Measurements from ENCODE around the gene PDE6B. TPM values are rescaled to one million over a fixed set of nuclear protein-coding genes. Genes with fewer than 3 reads are reported as not detected.
"Not testable (repeated sequence)": the region's sequence is repeated elsewhere in the genome, so short reads cannot be mapped to it uniquely, and the experiment has no call there.

The PDE6B gene
- total RNA-seq, 4 donors from 2014 or later = not detected

DNA sequence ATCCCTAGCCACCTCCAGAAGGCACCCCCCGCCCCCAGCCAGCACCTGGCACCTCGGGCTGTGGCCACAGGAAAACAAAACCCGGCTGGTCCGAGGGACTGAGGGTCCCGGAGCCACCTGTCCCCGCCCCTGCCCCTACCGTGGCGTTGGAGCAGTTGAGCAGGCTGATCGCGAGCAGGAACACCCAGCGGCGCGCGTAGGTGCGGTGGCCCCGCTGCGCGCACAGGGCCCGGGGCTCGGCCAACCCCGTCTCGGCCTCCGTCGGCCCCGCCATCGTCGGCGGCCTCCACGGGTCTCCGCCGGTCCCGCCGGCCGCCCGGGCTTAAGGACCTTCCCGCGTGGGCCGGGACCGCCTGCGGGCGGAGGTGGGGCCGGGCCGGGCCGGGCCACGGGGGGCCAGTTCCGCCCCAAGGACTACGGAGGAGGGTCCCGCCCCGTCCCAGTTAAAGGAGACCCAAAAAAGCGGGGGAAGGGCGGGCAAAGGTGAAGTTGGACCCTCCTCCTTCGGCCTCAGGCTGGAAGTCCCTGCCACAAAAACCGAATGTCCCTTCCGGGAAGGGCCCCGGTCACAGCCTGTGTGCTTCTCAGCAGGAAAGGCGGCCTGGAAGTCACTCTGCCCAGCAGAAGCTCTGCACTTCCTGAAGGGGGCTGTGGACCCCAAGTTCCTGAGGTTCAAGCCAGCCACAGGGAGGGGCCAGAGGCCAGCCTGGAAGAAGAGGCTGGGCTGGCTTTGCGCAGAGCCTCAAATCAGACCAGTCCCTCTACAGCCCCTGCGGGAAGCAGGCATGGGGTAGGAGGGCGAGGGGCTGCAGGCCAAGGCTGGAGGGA lies 63.7 kb downstream of the PDE6B start, which contains the start of gene SLC49A3:
TSS of gene SLC49A3 (minus strand) at position 298 of the 828 bp plus-strand sequence. CDS start at position 274, 24 bp downstream.
- Histone ChIP-seq H3K27me3 (no peaks in the 10 kb centered on the region), H3K4me3 (peak within 1 kb of the TSS; percentile 48 to 74 (median 54)), H3K4me1 (peaks cover 16 to 22% of the 10 kb centered on the region in 2 donors), H3K27ac (peak within 1 kb of the TSS; percentile 79 to 93 (median 92)), H3K9me3 (no peaks in the 10 kb centered on the region), H3K36me3 (no peaks in the 10 kb centered on the region)
- TF ChIP-seq POLR2A (IDR thresholded peaks at IDR 0.05) = no peak
- TF ChIP-seq, protein P1, sequence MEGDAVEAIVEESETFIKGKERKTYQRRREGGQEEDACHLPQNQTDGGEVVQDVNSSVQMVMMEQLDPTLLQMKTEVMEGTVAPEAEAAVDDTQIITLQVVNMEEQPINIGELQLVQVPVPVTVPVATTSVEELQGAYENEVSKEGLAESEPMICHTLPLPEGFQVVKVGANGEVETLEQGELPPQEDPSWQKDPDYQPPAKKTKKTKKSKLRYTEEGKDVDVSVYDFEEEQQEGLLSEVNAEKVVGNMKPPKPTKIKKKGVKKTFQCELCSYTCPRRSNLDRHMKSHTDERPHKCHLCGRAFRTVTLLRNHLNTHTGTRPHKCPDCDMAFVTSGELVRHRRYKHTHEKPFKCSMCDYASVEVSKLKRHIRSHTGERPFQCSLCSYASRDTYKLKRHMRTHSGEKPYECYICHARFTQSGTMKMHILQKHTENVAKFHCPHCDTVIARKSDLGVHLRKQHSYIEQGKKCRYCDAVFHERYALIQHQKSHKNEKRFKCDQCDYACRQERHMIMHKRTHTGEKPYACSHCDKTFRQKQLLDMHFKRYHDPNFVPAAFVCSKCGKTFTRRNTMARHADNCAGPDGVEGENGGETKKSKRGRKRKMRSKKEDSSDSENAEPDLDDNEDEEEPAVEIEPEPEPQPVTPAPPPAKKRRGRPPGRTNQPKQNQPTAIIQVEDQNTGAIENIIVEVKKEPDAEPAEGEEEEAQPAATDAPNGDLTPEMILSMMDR (IDR thresholded peaks at IDR 0.05 in 4 of 5, conservative IDR thresholded peaks at IDR 0.05 in 1 of 5) = no peak
- ATAC-seq (no peak), DNase-seq (no peak)
- in situ Hi-C loops (cut with MboI; ENCODE audit: low sequenced_read_pairs in 4 of 4) = no loop called here
- intact Hi-C loops (cut with DNase I; ENCODE audit: low total_unique reads) = loop anchor here (2.0 to 10.0 kb wide), 3 partner anchors 16 to 486 kb away; partner anchors contain the start of genes GAK, PCGF3, SPON2 and TMEM175

DNA sequence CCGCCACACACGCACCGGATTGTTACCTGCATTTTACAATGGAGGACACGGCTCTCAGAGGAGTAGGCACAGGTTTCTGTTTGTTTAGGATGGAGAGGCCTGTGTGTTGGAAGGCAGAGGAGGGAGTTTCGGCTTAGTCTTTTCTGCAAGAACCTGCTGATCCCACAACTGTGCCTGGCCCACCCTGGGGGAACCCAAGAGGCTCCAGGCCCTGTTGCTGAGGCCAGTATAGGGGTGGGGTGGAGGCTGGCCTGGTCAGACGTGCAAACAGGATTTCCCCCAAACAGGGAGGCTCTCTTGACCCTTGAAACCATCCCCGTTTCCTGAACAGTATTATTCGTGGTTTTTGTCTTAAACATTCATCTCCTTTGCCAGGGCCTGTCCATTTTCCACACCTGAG lies 64.3 kb downstream of the PDE6B start:
- Histone ChIP-seq H3K27ac (peak overlapping the region; percentile 79 to 93 (median 92)), H3K36me3 (no peaks in the 10 kb centered on the region), H3K4me1 (peaks cover 16 to 22% of the 10 kb centered on the region in 2 donors), H3K9me3 (no peaks in the 10 kb centered on the region), H3K4me3 (peak overlapping the region; percentile 48 to 74 (median 54)), H3K27me3 (peaks cover 0 to 3% (median 0%) of the 10 kb centered on the region in 3 donors)
- DNase-seq (no peak), ATAC-seq (no peak)
- no peak for TF ChIP-seq POLR2A (IDR thresholded peaks at IDR 0.05)
- TF ChIP-seq, protein P1 (IDR thresholded peaks at IDR 0.05 in 4 of 5, conservative IDR thresholded peaks at IDR 0.05 in 1 of 5) = no peak
- in situ Hi-C loops (cut with MboI; ENCODE audit: low sequenced_read_pairs in 4 of 4) (no loop called here), intact Hi-C loops (cut with DNase I; ENCODE audit: low total_unique reads) (loop anchor here (2.0 to 10.0 kb wide), 3 partner anchors 15 to 485 kb away; partner anchors contain the start of genes GAK, PCGF3, SPON2 and TMEM175)

DNA sequence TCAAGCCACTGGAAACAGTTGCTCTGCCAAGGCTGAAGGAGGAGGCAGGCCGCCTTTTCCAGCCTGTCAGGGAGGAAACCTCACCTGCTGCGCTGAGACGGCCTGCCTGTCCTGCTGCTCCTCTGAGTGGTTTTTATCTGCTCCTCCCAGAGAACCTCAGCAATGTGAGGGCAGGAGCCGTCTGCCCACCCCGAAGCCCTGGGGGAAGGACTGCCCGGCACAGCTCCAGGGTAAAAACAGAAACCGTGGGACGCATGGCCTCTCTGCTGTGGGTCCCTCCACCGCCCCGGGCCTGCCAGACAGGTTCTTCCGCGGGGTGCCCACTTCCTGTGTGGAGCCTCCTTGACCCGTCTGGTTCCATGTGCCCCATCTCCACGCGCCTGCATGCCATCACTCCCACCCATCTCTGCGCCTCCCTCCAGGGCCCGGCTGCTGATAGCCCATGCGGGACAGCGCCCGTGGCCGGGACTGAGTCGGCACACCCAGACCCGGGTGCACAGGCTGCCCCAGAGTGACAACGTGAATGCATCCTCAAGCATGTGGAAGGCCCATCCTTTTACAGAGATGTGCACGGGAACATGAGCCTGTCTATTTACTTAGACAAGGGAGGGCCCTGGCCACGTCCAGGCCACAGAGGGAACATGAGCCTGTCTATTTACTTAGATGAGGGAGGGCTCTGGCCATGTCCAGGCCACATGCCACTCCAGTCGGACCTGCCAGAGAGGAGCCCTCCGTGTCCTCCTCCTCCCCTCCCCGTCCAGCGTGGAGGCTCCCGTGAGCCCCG lies 67.6 kb downstream of the PDE6B start:
- TF ChIP-seq POLR2A (IDR thresholded peaks at IDR 0.05) = no peak
- TF ChIP-seq, protein P1 (IDR thresholded peaks at IDR 0.05 in 4 of 5, conservative IDR thresholded peaks at IDR 0.05 in 1 of 5) = no peak
- DNase-seq = no peak

DNA sequence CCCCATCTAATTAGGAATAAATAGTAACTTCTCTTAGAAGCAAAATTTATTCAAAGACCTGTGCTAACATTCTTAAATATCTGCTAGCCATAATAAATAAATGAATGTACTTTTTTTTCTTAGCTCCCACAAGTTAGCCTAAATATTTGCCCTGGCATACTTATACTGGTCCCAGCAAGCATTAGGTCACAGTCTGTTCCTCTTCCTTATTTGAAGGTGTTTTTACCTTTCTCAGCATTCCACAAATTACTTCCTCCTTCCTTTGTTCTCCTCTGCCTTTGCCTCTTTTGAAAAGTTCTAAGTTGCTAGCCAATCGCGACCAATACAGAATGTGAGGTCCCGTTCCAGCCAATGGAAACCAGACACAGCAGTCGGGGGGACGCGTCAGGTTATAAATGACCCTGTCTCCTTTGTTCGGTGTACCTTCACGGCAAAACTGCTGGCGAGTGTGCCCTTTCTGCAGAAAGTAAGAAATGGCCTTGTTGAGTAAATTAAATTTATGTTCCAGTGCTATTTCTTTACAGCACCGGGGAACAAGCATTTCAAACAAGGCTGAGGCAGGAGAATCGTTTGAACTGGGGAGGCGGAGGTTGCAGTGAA lies 69.1 kb downstream of the PDE6B start:
- ATAC-seq; in situ Hi-C loops (cut with MboI; ENCODE audit: low sequenced_read_pairs in 4 of 4); intact Hi-C loops (cut with DNase I; ENCODE audit: low total_unique reads); H3K4me1 ChIP-seq; H3K27ac ChIP-seq; H3K9me3 ChIP-seq; H3K36me3 ChIP-seq; H3K4me3 ChIP-seq; DNase-seq: not testable (repeated sequence)
- peaks cover 0 to 10% (median 3%) of the 10 kb centered on the region in 3 donors for H3K27me3 ChIP-seq

More for the DNA sequence above, 67.6 kb downstream of the PDE6B start:
- in situ Hi-C loops (cut with MboI; ENCODE audit: low sequenced_read_pairs in 4 of 4) (no loop called here), intact Hi-C loops (cut with DNase I; ENCODE audit: low total_unique reads) (no loop called here)
- Histone ChIP-seq H3K4me3 (no peak overlapping the region), H3K27me3 (peaks cover 0 to 10% (median 3%) of the 10 kb centered on the region in 3 donors), H3K4me1 (peaks cover 5 to 10% of the 10 kb centered on the region in 2 donors), H3K27ac (no peak overlapping the region), H3K36me3 (no peaks in the 10 kb centered on the region), H3K9me3 (no peaks in the 10 kb centered on the region)
- ATAC-seq = no peak

All from gastrocnemius medialis (tissue), 4 donors.